ENCODE measurements around the gene USH2A. TPM values are rescaled to one million over a fixed set of nuclear protein-coding genes. Genes with fewer than 3 reads are reported as not detected.

The USH2A gene
- total and polyA plus RNA-seq, 8 donors, result 0.03 to 0.06 (median 0.04) TPM; not detected in 2

- DNase-seq, result no peak
- no peaks in the 10 kb centered on the region for H3K27me3 ChIP-seq
- no peak for ATAC-seq
- no peaks in the 10 kb centered on the region for H3K9me3 ChIP-seq
- no peak overlapping the region for H3K27ac ChIP-seq
- intact Hi-C loops (cut with DNase I), result no loop called here
- H3K4me3 ChIP-seq, result no peak overlapping the region
- TF ChIP-seq CTCF (IDR thresholded peaks at IDR 0.05), result no peak
- H3K4me1 ChIP-seq, result no peaks in the 10 kb centered on the region
- H3K36me3 ChIP-seq, result no peaks in the 10 kb centered on the region
Observed at GRCh38 chr1:215761446-215761845, 661.8 kb downstream of the USH2A start.

DNA sequence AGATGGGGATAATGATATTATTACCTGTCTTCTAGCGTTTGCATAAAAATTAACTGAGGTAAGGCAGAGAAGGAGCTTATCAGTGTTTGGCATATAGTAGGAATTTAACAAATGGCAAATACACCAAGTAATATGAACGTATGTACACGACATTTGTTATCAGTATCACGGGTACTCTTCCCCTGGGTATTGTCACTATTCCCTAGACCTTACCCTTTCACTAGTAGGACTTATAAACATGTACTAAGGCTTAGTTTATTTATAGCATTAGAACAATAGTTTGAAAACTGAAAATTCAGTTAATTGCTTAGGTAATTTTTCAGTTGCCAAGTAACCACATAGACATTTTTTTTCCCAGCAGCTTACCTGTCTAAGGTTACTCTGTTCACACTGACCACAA, 669.1 kb downstream of the USH2A start:
- no peaks in the 10 kb centered on the region for H3K36me3 ChIP-seq
- no peak for TF ChIP-seq CTCF (IDR thresholded peaks at IDR 0.05)
- H3K4me1 ChIP-seq, result no peaks in the 10 kb centered on the region
- no peak for ATAC-seq
- H3K4me3 ChIP-seq, result no peak overlapping the region
- no peak for DNase-seq
- H3K27ac ChIP-seq, result no peak overlapping the region
- no peaks in the 10 kb centered on the region for H3K9me3 ChIP-seq
- no peaks in the 10 kb centered on the region for H3K27me3 ChIP-seq
- intact Hi-C loops (cut with DNase I), result no loop called here

- DNase-seq (no peak), ATAC-seq (no peak)
- intact Hi-C loops (cut with DNase I), result no loop called here
- TF ChIP-seq CTCF (IDR thresholded peaks at IDR 0.05), result no peak
- no peaks in the 10 kb centered on the region for H3K27me3 ChIP-seq
- peaks cover 0 to 4% of the 10 kb centered on the region in 2 donors for H3K9me3 ChIP-seq
- no peak overlapping the region for H3K27ac ChIP-seq
- no peaks in the 10 kb centered on the region for H3K36me3 ChIP-seq
- no peak overlapping the region for H3K4me3 ChIP-seq
- no peaks in the 10 kb centered on the region for H3K4me1 ChIP-seq
Observed at GRCh38 chr1:215749414-215749813, 673.8 kb downstream of the USH2A start.

DNA sequence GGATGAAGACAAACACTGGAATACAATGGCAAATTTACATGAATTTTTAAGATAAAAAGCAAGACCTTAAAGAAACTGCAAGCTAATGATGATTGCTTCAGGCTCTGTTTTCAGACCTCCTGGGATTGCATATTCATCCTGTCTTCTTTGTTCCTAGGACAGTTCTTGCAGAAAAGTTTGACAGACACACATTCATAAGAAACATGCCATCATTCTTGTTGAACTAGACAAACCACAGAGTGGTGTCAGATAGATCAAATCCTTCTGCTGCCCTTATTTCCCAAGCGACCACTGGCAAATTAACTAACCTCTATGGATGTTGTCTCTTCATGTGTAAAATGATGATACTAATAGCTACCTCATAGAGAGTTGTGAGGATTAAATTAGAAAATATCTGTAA, 674.8 kb downstream of the USH2A start:
- H3K27me3 ChIP-seq, result no peaks in the 10 kb centered on the region
- H3K27ac ChIP-seq, result no peak overlapping the region
- H3K4me1 ChIP-seq, result no peaks in the 10 kb centered on the region
- peaks cover 0 to 4% of the 10 kb centered on the region in 2 donors for H3K9me3 ChIP-seq
- no peak for TF ChIP-seq CTCF (IDR thresholded peaks at IDR 0.05)
- no peaks in the 10 kb centered on the region for H3K36me3 ChIP-seq
- no peak for DNase-seq
- H3K4me3 ChIP-seq, result no peak overlapping the region
- intact Hi-C loops (cut with DNase I), result no loop called here
- no peak for ATAC-seq

DNA sequence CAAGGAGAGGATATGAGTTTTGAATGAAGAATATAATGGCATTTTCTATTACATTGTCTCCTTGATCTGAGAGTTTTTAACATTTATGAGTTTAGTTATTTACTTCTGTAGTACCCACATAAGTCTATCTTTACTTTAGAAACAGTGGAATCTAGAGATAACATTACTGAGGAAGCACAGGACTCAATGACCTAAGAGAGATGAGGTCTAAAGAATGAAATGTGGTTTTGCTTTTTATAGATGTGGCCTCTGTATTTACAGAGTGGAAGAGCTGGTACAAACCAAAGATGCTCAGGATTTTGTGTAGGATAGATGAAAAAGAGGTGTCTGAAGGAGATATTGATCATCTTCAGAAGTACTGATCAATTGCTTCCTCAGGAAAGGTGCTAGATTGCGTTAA, 678.8 kb downstream of the USH2A start:
- H3K4me3 ChIP-seq, result no peak overlapping the region
- no peak overlapping the region for H3K27ac ChIP-seq
- no peak for TF ChIP-seq CTCF (IDR thresholded peaks at IDR 0.05)
- ATAC-seq, result no peak
- peaks cover 0 to 4% of the 10 kb centered on the region in 2 donors for H3K9me3 ChIP-seq
- no peaks in the 10 kb centered on the region for H3K36me3 ChIP-seq
- H3K27me3 ChIP-seq, result no peaks in the 10 kb centered on the region
- no peak for DNase-seq
- intact Hi-C loops (cut with DNase I), result no loop called here
- H3K4me1 ChIP-seq, result no peaks in the 10 kb centered on the region

Measured in left lung (tissue), 10 donors.